ENCODE measurements around the gene CACNA2D3.
"Not testable (repeated sequence)": the region's sequence is repeated elsewhere in the genome, so short reads cannot be mapped to it uniquely, and the experiment has no call there.

The CACNA2D3 gene

DNA sequence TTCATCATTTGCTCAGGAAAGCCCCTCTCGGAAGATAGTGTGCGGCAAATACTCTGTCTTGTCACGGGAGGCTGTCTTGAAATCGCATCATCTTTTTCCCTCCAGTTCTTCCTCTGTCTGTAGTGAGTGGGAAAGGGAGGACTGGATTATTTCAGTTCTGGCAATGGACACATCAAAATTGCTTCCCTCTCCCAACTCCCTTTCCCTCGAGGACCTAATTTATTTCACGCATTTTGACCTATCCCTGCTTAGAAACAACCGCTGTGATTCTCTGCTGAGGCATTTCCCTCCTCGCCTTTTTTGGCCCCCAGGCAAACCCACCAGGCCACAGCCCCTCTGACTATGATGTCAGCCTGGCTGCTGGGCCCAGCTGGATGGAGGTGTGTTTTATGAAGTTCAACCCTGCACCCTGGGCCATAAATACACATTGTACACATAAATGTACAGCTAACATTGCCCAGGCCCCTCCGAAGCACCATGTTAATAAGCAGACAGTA, 944.2 kb downstream of the CACNA2D3 start:
- in situ Hi-C loops (cut with HindIII; ENCODE audit: low pct_ligation_motif_present, low pct_unique_long_range_greater_than_20kb, low sequenced_read_pairs): no loop called here
- DNase-seq: no peak

DNA sequence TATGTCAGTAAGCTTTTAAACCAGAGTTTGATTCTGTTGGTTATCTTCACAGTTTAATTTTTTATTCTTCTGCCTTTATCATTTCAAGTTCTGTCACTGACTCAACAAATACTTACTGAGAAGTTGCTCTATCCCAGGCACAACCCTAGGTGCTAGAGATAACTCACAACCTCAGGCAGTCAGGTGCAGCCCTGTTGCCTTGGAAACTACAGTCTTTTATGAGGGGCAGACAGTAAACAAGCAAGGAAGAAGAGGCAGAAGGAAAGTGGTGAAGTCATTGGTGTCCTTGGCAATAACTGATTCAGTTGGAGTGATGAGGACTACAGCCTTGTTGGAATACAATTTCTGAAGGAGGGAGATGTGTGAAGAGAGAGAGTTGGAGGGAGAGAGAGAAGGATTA, 947.6 kb downstream of the CACNA2D3 start:
- in situ Hi-C loops (cut with HindIII; ENCODE audit: low pct_ligation_motif_present, low pct_unique_long_range_greater_than_20kb, low sequenced_read_pairs): no loop called here
- no peak for DNase-seq

DNA sequence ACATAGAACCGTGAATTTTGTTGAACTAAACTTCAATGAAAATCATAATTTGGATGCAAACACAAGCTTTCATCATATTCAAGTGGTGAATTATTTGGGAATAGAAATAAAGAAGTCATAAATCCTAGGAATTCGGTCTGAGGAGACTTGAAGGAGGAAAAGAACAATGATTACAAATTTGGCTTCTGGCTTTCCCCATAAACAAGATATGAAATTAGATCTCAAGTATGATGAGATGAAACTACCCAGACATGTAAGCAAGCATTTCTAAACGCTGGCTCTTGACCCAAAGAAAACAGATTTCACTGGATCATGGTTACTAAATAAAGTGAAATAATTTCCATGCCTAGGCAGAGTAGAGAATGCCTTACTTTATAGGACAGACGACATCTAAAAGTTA, 952.4 kb downstream of the CACNA2D3 start:
- no peak for DNase-seq
- in situ Hi-C loops (cut with HindIII; ENCODE audit: low pct_ligation_motif_present, low pct_unique_long_range_greater_than_20kb, low sequenced_read_pairs): no loop called here

DNA sequence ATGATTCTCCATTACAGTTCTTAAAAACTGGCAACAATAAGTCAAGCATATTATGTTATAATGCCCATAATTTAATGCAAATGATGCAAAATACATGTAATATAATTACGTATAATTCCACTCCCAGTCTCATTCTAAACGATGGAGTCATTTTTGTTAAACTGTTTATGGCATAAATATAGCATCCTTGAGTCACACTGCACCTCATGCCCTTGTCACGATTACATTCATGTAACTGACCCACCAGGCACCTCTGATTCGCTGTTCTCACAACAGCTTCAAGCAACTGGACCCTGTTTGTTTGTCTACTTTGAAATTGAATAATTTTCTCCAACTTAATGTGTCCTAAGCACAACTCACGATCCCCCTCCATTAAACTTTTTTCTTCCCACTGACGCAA, 953.5 kb downstream of the CACNA2D3 start:
- DNase-seq: no peak
- in situ Hi-C loops (cut with HindIII; ENCODE audit: low pct_ligation_motif_present, low pct_unique_long_range_greater_than_20kb, low sequenced_read_pairs): no loop called here

DNA sequence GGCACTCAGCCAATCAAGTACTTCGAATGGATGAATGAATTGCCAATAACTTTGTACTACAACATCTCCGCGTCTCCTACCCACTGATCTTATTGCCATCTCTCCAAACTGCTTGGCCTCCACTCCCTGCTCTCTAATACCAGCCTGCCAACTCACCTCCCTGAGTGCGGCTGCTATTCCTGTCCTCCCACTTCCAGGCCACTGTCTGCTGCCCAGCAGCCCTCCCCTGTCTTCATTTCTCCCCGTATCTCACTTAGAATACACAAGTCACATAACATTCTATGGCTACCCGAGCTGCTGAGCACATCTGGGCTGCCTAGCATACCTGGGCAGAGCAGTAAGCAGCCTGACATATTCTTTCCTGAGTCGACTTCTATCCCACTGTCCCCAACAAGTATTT, 955.4 kb downstream of the CACNA2D3 start:
- in situ Hi-C loops (cut with HindIII; ENCODE audit: low pct_ligation_motif_present, low pct_unique_long_range_greater_than_20kb, low sequenced_read_pairs): no loop called here
- no peak for DNase-seq

DNA sequence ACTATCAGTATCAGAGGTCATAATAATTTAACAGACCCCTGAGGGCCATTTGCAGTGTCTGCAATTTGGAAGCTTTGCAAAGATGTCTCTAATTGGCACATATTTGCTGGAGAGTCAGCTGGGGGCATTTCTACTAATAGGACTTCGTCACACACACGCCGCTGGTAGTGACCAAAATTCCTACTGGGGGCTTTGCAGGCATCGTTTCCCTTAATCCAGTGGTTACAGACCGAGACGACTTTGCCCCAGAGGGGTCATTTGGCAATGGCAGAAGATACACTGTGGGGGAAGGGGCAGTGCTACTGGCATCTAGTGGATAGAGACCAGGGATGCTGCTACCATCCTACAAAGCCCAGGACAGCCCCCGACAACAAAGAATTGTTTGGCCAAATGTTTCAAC, 956.5 kb downstream of the CACNA2D3 start:
- no peak for DNase-seq
- in situ Hi-C loops (cut with HindIII; ENCODE audit: low pct_ligation_motif_present, low pct_unique_long_range_greater_than_20kb, low sequenced_read_pairs): no loop called here

DNA sequence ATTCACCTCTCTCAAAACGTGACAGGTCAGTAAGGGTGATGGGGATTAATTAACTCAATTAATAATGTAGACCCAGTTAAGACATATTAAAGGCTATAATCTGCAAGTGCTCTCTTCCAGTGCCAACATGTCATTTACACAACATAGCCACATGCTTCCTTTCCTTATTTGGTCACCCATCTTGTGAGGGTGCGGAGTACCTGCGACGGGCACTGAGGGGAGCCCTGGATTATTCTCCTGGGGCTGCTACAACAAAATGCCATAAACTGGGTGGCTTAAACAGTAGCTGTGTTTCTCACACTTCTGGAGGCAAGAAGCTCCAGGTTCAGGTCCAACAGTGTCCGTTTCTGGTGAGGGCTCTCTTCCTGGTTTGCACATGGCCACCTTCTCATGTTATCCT, 962.9 kb downstream of the CACNA2D3 start:
- in situ Hi-C loops (cut with HindIII; ENCODE audit: low pct_ligation_motif_present, low pct_unique_long_range_greater_than_20kb, low sequenced_read_pairs): no loop called here
- no peak for DNase-seq

DNA sequence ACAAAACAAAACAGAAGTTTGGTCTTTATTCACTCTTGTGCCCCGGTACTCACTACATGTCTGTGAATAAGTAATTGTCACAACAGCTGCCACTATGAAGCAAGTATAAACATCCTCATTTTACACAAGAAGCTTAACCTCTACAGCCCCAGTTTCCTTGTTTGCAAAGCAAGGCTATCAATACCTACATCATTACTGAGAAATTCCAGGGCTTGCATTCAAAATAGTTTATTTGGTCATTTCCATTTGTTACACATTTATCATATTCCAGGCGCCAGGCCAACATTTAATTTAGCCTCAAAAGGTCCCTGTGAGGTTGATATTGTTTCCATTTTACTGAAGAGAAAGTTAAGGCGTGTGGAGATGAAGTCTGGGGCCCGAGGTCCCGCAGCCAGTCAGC, 966.9 kb downstream of the CACNA2D3 start:
- in situ Hi-C loops (cut with HindIII; ENCODE audit: low pct_ligation_motif_present, low pct_unique_long_range_greater_than_20kb, low sequenced_read_pairs): no loop called here
- no peak for DNase-seq

DNA sequence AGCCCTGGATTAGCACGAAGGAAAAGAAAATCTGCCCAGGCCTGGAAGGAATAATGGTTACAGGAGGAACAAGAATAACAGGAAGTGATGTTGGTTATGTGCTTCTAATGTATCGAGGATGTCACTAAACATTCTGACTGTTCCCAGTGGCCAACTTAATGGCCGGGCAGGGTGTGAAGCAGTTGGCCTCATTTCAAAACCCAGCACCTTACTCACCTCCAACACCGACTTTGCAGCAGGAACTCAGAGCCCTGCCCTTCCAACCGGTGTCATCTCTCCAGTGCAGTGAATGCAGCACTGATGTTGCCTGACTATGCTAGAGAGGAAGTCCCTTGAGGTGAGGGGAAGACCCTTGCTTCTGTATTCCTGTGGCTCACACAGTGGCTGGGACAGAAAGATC, 967.9 kb downstream of the CACNA2D3 start:
- no peak for DNase-seq
- in situ Hi-C loops (cut with HindIII; ENCODE audit: low pct_ligation_motif_present, low pct_unique_long_range_greater_than_20kb, low sequenced_read_pairs): no loop called here

DNA sequence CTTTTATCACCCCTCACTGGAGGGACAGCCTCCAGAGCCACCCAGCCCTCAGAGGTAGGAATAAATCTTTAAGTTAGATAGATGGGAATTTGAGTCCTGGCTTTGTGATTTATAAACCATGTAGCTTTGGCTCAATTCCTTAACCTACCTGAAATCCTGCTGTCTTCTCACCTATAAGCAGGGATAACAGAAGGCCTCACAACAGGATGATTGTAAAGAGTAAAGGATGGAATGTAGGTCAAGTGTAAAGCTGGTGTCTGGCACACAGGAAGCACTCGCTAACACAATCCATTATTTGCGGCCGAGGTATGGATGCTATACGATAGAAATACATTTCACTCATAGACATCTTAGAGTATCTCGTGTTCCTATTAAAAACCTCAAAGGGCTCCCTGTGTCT, 968.4 kb downstream of the CACNA2D3 start:
- in situ Hi-C loops (cut with HindIII; ENCODE audit: low pct_ligation_motif_present, low pct_unique_long_range_greater_than_20kb, low sequenced_read_pairs): no loop called here
- DNase-seq: no peak

DNA sequence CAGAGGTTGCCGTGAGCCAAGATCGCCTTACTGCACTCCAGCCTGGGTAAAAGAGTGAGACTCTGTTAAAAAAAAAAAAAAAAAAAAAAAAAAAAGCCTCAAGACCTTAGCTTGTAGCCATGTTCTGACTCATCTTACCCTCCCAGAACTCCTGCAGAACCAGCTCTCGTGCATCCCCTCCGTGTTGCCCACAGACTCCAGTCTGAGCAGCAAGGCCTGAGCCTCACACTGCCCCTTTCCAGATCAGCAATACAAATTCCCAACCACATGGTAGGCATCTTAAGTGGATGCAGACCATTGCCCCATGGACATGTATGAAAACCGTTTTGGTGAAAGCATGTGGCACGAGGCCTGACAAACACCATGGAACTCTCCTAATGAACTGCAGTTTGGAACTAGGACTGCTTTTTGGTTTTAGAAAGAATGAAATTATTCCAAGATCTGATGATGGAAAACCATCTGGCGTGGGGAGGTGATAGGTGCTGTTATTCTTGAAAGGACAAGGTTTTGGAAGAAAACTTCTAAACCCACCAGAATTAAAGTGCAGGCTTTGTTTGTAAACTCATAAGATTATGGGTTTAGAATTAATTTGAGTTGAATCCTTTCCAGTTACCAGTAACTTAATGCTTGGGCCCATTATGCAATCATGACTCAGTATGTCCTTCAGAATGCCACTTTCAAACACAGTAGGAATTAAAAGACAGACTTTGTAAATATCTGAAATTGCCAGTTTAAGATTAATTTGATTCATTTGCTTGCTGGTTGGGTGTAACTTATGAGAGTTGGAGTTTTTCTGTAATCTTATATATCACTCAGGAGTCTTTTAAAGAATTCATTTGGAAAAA, 969.3 kb downstream of the CACNA2D3 start:
- no peak for DNase-seq
- in situ Hi-C loops (cut with HindIII; ENCODE audit: low pct_ligation_motif_present, low pct_unique_long_range_greater_than_20kb, low sequenced_read_pairs): no loop called here

DNA sequence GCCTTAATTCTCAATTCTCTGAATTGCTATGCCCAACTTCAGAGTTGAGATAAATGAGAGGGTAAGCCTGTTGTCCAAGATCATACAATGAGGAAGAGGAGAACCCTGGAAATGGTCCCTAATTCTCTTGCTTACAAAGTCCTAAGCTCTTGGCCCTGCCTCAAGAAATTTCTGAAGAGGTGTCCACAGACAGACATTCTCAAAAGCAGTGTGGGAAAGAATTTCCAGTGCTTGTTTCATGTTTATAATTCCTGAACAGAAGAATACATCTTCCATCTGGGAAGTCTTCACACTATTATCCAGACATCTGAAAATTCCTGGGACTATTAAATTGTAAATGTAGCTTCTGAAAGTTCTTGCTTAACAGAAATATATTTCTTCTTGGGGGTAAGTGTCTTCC, 972.3 kb downstream of the CACNA2D3 start:
- in situ Hi-C loops (cut with HindIII; ENCODE audit: low pct_ligation_motif_present, low pct_unique_long_range_greater_than_20kb, low sequenced_read_pairs): no loop called here
- no peak for DNase-seq

DNA sequence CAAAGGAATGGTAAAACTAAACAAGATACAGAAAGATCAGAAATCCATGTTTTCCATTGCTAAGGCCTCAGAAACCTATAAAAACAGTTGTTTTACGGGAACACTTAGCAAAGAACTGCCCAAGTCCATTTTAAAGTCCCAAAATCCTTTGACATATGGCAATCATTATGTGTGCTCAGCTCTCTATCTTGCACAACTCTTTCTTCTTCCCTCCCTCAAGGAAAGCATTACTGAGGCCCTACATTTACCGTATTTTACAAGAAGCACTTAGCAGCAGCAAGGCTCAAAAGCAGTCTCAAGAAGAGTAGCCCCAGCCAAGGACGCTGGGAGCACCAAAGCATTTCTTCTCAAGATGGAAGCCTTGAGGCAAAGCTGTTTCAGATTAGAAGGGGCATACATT, 975.1 kb downstream of the CACNA2D3 start:
- in situ Hi-C loops (cut with HindIII; ENCODE audit: low pct_ligation_motif_present, low pct_unique_long_range_greater_than_20kb, low sequenced_read_pairs): no loop called here

DNA sequence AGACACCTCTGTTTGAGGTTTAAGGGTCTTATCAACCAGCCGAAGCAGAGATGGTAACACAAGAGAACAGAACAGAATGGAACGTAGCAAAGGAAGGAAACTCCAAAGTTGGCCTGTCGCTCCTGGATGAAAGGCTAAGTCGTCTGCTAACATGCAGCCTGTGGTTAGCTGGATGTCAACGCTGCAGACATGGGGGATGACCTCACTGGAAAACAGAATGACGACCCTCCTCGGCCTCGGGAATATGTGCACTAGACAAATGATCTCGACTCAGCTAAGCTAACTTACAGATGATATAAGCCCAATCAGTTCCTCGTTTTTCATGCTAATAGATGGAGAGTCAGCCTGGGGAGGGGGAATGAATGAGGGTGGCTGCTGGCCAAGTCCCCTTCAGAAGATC, 983.3 kb downstream of the CACNA2D3 start:
- in situ Hi-C loops (cut with HindIII; ENCODE audit: low pct_ligation_motif_present, low pct_unique_long_range_greater_than_20kb, low sequenced_read_pairs): no loop called here
- no peak for DNase-seq

More for the DNA sequence above, 975.1 kb downstream of the CACNA2D3 start:
- no peak for DNase-seq

DNA sequence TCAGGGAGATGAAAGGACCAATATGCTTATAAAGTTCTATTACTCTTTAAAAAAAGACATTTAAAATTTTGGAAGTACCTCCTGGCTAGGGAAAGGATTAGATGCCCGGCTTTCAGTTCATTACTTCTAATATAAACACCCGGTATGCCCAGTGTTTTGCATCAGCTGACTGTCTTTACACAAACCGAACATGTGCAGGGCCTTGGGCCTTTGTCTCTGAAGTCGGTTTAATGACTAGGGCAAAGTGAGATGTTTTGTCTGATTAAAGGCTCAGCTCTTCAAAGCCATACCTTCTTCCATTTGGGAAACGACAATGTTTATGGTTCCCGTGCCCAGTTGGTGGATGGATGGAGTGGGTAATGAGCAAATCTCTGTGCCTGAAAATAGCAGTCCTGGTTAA, 984.8 kb downstream of the CACNA2D3 start:
- no peak for DNase-seq

DNA sequence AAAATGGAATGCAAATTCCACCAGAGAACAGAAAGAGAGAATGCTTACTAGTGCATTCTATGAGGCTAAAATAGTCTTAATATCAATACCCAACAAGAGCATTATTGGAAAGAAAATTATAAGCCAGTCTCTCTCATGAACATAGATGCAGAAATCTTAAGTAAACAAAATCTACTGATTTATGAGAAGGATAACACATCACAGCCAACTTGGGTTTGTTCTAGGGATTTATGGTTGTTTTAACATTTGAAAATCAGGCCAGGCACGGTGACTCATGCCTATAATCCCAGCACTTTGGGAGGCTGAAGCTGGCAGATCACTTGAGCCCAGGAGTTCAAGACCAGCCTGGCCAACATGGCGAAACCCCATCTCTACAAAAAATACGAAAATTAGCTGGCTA, 989.6 kb downstream of the CACNA2D3 start:
- DNase-seq; in situ Hi-C loops (cut with HindIII; ENCODE audit: low pct_ligation_motif_present, low pct_unique_long_range_greater_than_20kb, low sequenced_read_pairs): not testable (repeated sequence)

More for the DNA sequence above, 984.8 kb downstream of the CACNA2D3 start:
- in situ Hi-C loops (cut with HindIII; ENCODE audit: low pct_ligation_motif_present, low pct_unique_long_range_greater_than_20kb, low sequenced_read_pairs): no loop called here

DNA sequence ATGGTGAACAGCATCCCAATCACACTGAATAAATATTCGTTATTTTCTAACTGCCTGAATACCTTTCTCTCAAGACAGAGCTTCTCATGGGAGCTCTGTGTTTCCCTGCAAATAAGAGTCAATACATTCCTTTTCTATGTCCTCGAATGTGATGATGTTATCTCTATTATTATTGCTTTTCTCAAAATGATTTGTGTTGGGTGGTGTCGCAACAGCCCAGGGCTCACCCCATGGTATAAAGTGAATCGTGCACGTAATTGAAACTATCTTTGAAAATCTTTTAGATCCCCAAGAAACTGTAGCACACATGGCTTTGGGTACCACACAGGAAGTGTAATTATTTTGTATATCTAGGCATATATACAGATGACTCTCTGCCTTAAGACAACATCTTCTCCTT, 996.1 kb downstream of the CACNA2D3 start:
- in situ Hi-C loops (cut with HindIII; ENCODE audit: low pct_ligation_motif_present, low pct_unique_long_range_greater_than_20kb, low sequenced_read_pairs): no loop called here
- no peak for DNase-seq

DNA sequence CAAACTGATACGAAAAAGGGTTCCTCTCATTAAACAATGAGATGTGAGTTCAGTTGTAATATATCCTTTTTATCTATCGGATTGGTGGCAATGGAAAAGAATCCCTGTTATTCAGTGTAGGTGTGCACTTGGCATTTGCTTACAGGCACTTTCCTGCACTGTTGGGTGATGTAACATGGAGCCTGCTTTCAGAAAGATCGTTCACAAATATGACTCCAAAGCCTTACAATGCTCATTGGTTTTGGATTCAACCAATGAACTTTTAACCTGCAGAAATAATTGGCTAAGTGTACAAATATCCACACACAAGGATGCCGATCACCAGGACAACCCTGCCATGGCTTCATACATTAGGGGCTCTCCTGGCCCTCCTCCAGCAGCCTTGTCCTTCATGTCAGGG, 996.9 kb downstream of the CACNA2D3 start:
- DNase-seq: no peak
- in situ Hi-C loops (cut with HindIII; ENCODE audit: low pct_ligation_motif_present, low pct_unique_long_range_greater_than_20kb, low sequenced_read_pairs): no loop called here

DNA sequence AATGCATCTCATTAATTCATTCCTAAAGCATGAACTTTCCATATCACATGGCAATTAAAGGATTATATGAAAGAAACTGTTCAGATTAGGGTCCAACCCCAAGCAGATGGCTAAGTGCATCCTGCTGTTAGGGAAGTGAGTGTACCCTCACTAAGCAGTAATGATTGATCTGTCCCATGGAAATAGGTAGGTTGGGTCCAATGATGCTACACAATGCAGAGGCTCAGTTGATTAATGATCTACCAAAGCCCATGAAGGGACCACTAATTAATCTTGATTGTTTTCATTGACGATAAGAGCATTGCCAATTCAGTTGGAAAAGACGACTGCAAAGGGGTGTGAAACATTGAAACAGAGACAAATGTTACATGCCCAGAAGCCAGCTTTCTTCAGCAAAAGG, 1000.0 kb downstream of the CACNA2D3 start:
- in situ Hi-C loops (cut with HindIII; ENCODE audit: low pct_ligation_motif_present, low pct_unique_long_range_greater_than_20kb, low sequenced_read_pairs): no loop called here
- no peak for DNase-seq
